Activated CD8-positive, alpha-beta T cell treated with anti-CD3 and anti-CD28 coated beads, Interleukin-2, amount 10 ng/mL, durations not matched to agents 7 days and 5 days (primary cell): ENCODE results near the gene ZMYND15. TPM values are rescaled to one million over a fixed set of nuclear protein-coding genes. Genes with fewer than 3 reads are reported as not detected.
A peak's percentile ranks its signal among the peaks of the same experiment; 100 is the strongest.

ENCODE experiments used
- ATAC-seq: fragments of 150-1000 bp; cut with Tn5 transposase; one replicate; pipeline ENCODE4 v1.10.0; 2021; ENCODE audit warnings: moderate library complexity
- CTCF ChIA-PET: fragments of 350-600 bp; sonication (Branson Sonifier 250); formaldehyde crosslinking; loops from one replicate; lab custom pipeline; 2021; ENCODE audit warnings: antibody characterized with exemption; lab: Charles Lee
- POLR2A ChIA-PET: fragments of 350-600 bp; sonication (Branson Sonifier 250); formaldehyde crosslinking; loops from one replicate; lab custom pipeline; 2021; ENCODE audit warnings: antibody characterized with exemption; lab: Charles Lee
- DNase-seq: peaks from one replicate; pipeline ENCODE4 v3.0.0-alpha.2; 2020
- H3K27ac Mint-ChIP-seq: one replicate; pipeline ENCODE4 v1.8.0; 2021; ENCODE audit warnings: mild to moderate bottlenecking, mixed read lengths
- H3K27me3 Mint-ChIP-seq: one replicate; pipeline ENCODE4 v1.8.0; 2021; ENCODE audit warnings: low read depth, mixed read lengths
- H3K36me3 Mint-ChIP-seq: one replicate; pipeline ENCODE4 v1.8.0; 2021; ENCODE audit warnings: low read depth, mixed read lengths
- H3K4me1 Mint-ChIP-seq: one replicate; pipeline ENCODE4 v1.8.0; 2021; ENCODE audit warnings: low read depth, mixed read lengths
- H3K4me3 Mint-ChIP-seq: one replicate; pipeline ENCODE4 v1.8.0; 2021; ENCODE audit warnings: mild to moderate bottlenecking, mixed read lengths
- H3K9me3 Mint-ChIP-seq: one replicate; pipeline ENCODE4 v1.8.0; 2022; ENCODE audit warnings: mixed read lengths; ENCODE audit not compliant: insufficient read depth
- total RNA-seq, 2 experiments: library from RNA; stranded (reverse); gene quantifications; one replicate each; pipeline ENCODE4 v1.2.3, GENCODE V29; 2021

The ZMYND15 gene
- total RNA-seq, 2 experiments from 2014 or later: not detected

- no peak for ATAC-seq
- Mint-ChIP-seq H3K27ac (peak overlapping the region; percentile 94), H3K9me3 (no peaks in the 10 kb centered on the region), H3K36me3 (peaks cover 79% of the 10 kb centered on the region), H3K4me1 (peaks cover 79% of the 10 kb centered on the region), H3K4me3 (peak overlapping the region; percentile 81), H3K27me3 (no peaks in the 10 kb centered on the region)
- ChIA-PET CTCF (interaction anchor here (1.1 to 1.8 kb wide), 3 partner anchors 16 to 80 kb away, joined by 3 to 4 read pairs (median 3); partner anchors contain the start of genes PSMB6 and VMO1), POLR2A (interaction anchor here (1.2 to 2.1 kb wide), 2 partner anchors 12 to 15 kb away, joined by 4 to 8 read pairs; partner anchors contain the start of gene MED11)
- no peak for DNase-seq
Observed at GRCh38 chr17:4716081-4716480, 23.6 kb upstream of the ZMYND15 start.

- ATAC-seq (no peak), DNase-seq (no peak)
- ChIA-PET CTCF (interaction anchor here (1.4 kb wide), 1 partner anchor 69 kb away, joined by 3 read pairs; the partner anchor contains the start of gene VMO1), POLR2A (no interaction called here)
- peak overlapping the region; percentile 82 for H3K27ac Mint-ChIP-seq
- peaks cover 74% of the 10 kb centered on the region for H3K4me1 Mint-ChIP-seq
- H3K4me3 Mint-ChIP-seq: peak overlapping the region; percentile 60
- H3K27me3 Mint-ChIP-seq: no peaks in the 10 kb centered on the region
- H3K9me3 Mint-ChIP-seq: no peaks in the 10 kb centered on the region
- peaks cover 74% of the 10 kb centered on the region for H3K36me3 Mint-ChIP-seq
Observed at GRCh38 chr17:4717791-4718190, 21.8 kb upstream of the ZMYND15 start.

GRCh38 chr17:4718276-4718675 is 21.4 kb upstream of the ZMYND15 start:
- H3K36me3 Mint-ChIP-seq: peaks cover 74% of the 10 kb centered on the region
- no peaks in the 10 kb centered on the region for H3K9me3 Mint-ChIP-seq
- H3K27ac Mint-ChIP-seq: peak overlapping the region; percentile 67
- H3K4me3 Mint-ChIP-seq: peak overlapping the region; percentile 1
- no peaks in the 10 kb centered on the region for H3K27me3 Mint-ChIP-seq
- POLR2A ChIA-PET: no interaction called here
- ATAC-seq (no peak), DNase-seq (no peak)
- peaks cover 70% of the 10 kb centered on the region for H3K4me1 Mint-ChIP-seq
- CTCF ChIA-PET: no interaction called here

GRCh38 chr17:4719146-4719545 is 20.5 kb upstream of the ZMYND15 start:
- Mint-ChIP-seq H3K27ac (peak overlapping the region; percentile 58), H3K4me1 (peaks cover 62% of the 10 kb centered on the region), H3K4me3 (no peak overlapping the region), H3K27me3 (no peaks in the 10 kb centered on the region), H3K9me3 (no peaks in the 10 kb centered on the region), H3K36me3 (peaks cover 68% of the 10 kb centered on the region)
- ChIA-PET CTCF (no interaction called here), POLR2A (no interaction called here)
- ATAC-seq: no peak
- no peak for DNase-seq

- H3K4me1 Mint-ChIP-seq: peaks cover 59% of the 10 kb centered on the region
- DNase-seq (no peak), ATAC-seq (no peak)
- no peaks in the 10 kb centered on the region for H3K9me3 Mint-ChIP-seq
- H3K27ac Mint-ChIP-seq: peak overlapping the region; percentile 58
- no peak overlapping the region for H3K4me3 Mint-ChIP-seq
- peaks cover 68% of the 10 kb centered on the region for H3K36me3 Mint-ChIP-seq
- no peaks in the 10 kb centered on the region for H3K27me3 Mint-ChIP-seq
- POLR2A ChIA-PET: no interaction called here
- CTCF ChIA-PET: no interaction called here
Observed at GRCh38 chr17:4719684-4720221, 19.9 kb upstream of the ZMYND15 start.

- Mint-ChIP-seq H3K9me3 (no peaks in the 10 kb centered on the region), H3K4me1 (peaks cover 50% of the 10 kb centered on the region), H3K27ac (peak overlapping the region; percentile 39), H3K4me3 (no peak overlapping the region), H3K27me3 (no peaks in the 10 kb centered on the region), H3K36me3 (peaks cover 59% of the 10 kb centered on the region)
- ATAC-seq (no peak), DNase-seq (no peak)
- CTCF ChIA-PET: no interaction called here
- POLR2A ChIA-PET: no interaction called here
Observed at GRCh38 chr17:4720787-4721186, 18.8 kb upstream of the ZMYND15 start.

- Mint-ChIP-seq H3K36me3 (peaks cover 54% of the 10 kb centered on the region), H3K9me3 (no peaks in the 10 kb centered on the region), H3K4me1 (peaks cover 48% of the 10 kb centered on the region), H3K27me3 (no peaks in the 10 kb centered on the region), H3K27ac (peak overlapping the region; percentile 66), H3K4me3 (no peak overlapping the region)
- CTCF ChIA-PET: interaction anchor here (0.6 kb wide), 2 partner anchors 10 to 50 kb away, joined by 3 read pairs; no protein-coding TSS in a partner anchor
- DNase-seq (no peak), ATAC-seq (no peak)
- POLR2A ChIA-PET: interaction anchor here (1.5 kb wide), 1 partner anchor 10 kb away, joined by 7 read pairs; no protein-coding TSS in a partner anchor
Observed at GRCh38 chr17:4721203-4722135, 18.2 kb upstream of the ZMYND15 start.

- ChIA-PET POLR2A (interaction anchor here (1.5 kb wide), 1 partner anchor 11 kb away, joined by 7 read pairs; no protein-coding TSS in a partner anchor), CTCF (no interaction called here)
- no peak for ATAC-seq
- DNase-seq: no peak
- H3K9me3 Mint-ChIP-seq: no peaks in the 10 kb centered on the region
- H3K27me3 Mint-ChIP-seq: no peaks in the 10 kb centered on the region
- H3K27ac Mint-ChIP-seq: no peak overlapping the region
- H3K36me3 Mint-ChIP-seq: peaks cover 41% of the 10 kb centered on the region
- H3K4me1 Mint-ChIP-seq: peaks cover 38% of the 10 kb centered on the region
- H3K4me3 Mint-ChIP-seq: no peak overlapping the region
Observed at GRCh38 chr17:4722678-4723240, 16.9 kb upstream of the ZMYND15 start.

GRCh38 chr17:4724650-4725049 is 15.0 kb upstream of the ZMYND15 start:
- no peak overlapping the region for H3K4me3 Mint-ChIP-seq
- ChIA-PET CTCF (no interaction called here), POLR2A (interaction anchor here (0.8 kb wide), 1 partner anchor 16 kb away, joined by 3 read pairs; no protein-coding TSS in a partner anchor)
- peaks cover 40% of the 10 kb centered on the region for H3K4me1 Mint-ChIP-seq
- H3K36me3 Mint-ChIP-seq: peaks cover 24% of the 10 kb centered on the region
- no peaks in the 10 kb centered on the region for H3K27me3 Mint-ChIP-seq
- no peak overlapping the region for H3K27ac Mint-ChIP-seq
- no peaks in the 10 kb centered on the region for H3K9me3 Mint-ChIP-seq
- ATAC-seq: no peak
- no peak for DNase-seq

GRCh38 chr17:4725646-4726310 is 13.9 kb upstream of the ZMYND15 start:
- CTCF ChIA-PET: interaction anchor here (1.0 to 1.1 kb wide), 3 partner anchors 16 to 159 kb away, joined by 3 to 4 read pairs (median 3); partner anchors contain the start of gene ARRB2
- peaks cover 13% of the 10 kb centered on the region for H3K36me3 Mint-ChIP-seq

GRCh38 chr17:4728124-4728523 is 11.5 kb upstream of the ZMYND15 start:
- H3K4me1 Mint-ChIP-seq: peaks cover 39% of the 10 kb centered on the region
- peaks cover 4% of the 10 kb centered on the region for H3K36me3 Mint-ChIP-seq
- peak overlapping the region; percentile 58 for H3K27ac Mint-ChIP-seq
- ChIA-PET CTCF (interaction anchor here (1.0 to 2.9 kb wide), 2 partner anchors 14 to 18 kb away, joined by 4 to 10 read pairs; partner anchors contain the start of gene ARRB2), POLR2A (interaction anchor here (0.7 to 1.4 kb wide), 2 partner anchors 13 to 15 kb away, joined by 3 to 8 read pairs; no protein-coding TSS in a partner anchor)
- DNase-seq (no peak), ATAC-seq (no peak)
- H3K4me3 Mint-ChIP-seq: no peak overlapping the region
- H3K9me3 Mint-ChIP-seq: no peaks in the 10 kb centered on the region
- no peaks in the 10 kb centered on the region for H3K27me3 Mint-ChIP-seq

More at GRCh38 chr17:4725646-4726310, 13.9 kb upstream of the ZMYND15 start:
- Mint-ChIP-seq H3K9me3 (no peaks in the 10 kb centered on the region), H3K27ac (no peak overlapping the region), H3K4me3 (no peak overlapping the region), H3K27me3 (no peaks in the 10 kb centered on the region), H3K4me1 (peaks cover 41% of the 10 kb centered on the region)
- DNase-seq (no peak), ATAC-seq (no peak)
- POLR2A ChIA-PET: interaction anchor here (0.6 to 1.1 kb wide), 3 partner anchors 14 to 1915 kb away, joined by 3 read pairs; partner anchors contain the start of genes PELP1 and TXNDC17
